Mesendoderm (in vitro differentiated cells): Measurements from ENCODE around the gene WFDC12.

Source experiments
- DNase-seq: peaks from one replicate; pipeline ENCODE4 v3.0.0; 2013
- H2AK5ac ChIP-seq: 2 replicates; pipeline ENCODE4 v1.6.1; 2013; ENCODE audit warnings: low read length, inconsistent platforms
- H2BK120ac ChIP-seq: 2 replicates; pipeline ENCODE4 v1.6.1; 2013; ENCODE audit warnings: low read depth, mild to moderate bottlenecking, low read length, moderate library complexity, mixed read lengths
- H2BK15ac ChIP-seq: replicated peaks from 2 replicates; pipeline ENCODE4 v1.6.1; 2013; ENCODE audit warnings: low read depth, mild to moderate bottlenecking, moderate library complexity
- H2BK5ac ChIP-seq: 2 replicates; pipeline ENCODE4 v1.6.1; 2013; ENCODE audit warnings: low read length, inconsistent platforms
- H3K18ac ChIP-seq: 2 replicates; pipeline ENCODE4 v1.6.1; 2013; ENCODE audit warnings: mild to moderate bottlenecking, low read length, mixed read lengths
- H3K23ac ChIP-seq: one replicate; pipeline ENCODE4 v1.6.1; 2013; ENCODE audit warnings: low read length
- H3K27ac ChIP-seq: 2 replicates; pipeline ENCODE4 v1.5.1; 2013; ENCODE audit warnings: low read depth, mild to moderate bottlenecking, inconsistent platforms, low read length, moderate library complexity
- H3K27me3 ChIP-seq: 2 replicates; pipeline ENCODE4 v1.6.1; 2013; ENCODE audit warnings: low read length, control low read depth, mild to moderate bottlenecking, inconsistent platforms; ENCODE audit not compliant: insufficient read depth, poor library complexity
- H3K36me3 ChIP-seq: 2 replicates; pipeline ENCODE4 v1.6.1; 2013; ENCODE audit warnings: low read length, inconsistent platforms; ENCODE audit not compliant: control insufficient read depth, insufficient read depth
- H3K4ac ChIP-seq: one replicate; pipeline ENCODE4 v1.6.1; 2013; ENCODE audit warnings: low read depth, mild to moderate bottlenecking, low read length, moderate library complexity
- H3K4me1 ChIP-seq: 2 replicates; pipeline ENCODE4 v1.6.1; 2013; ENCODE audit warnings: low read depth, low read length, inconsistent platforms; ENCODE audit not compliant: control insufficient read depth
- H3K4me2 ChIP-seq: 2 replicates; pipeline ENCODE4 v1.6.1; 2013; ENCODE audit warnings: low read length
- H3K4me3 ChIP-seq: 2 replicates; pipeline ENCODE4 v1.5.1; 2013; ENCODE audit warnings: mild to moderate bottlenecking, low read length
- H3K56ac ChIP-seq: one replicate; pipeline ENCODE4 v1.6.1; 2013; ENCODE audit warnings: low read length
- H3K79me1 ChIP-seq: 2 replicates; pipeline ENCODE4 v1.6.1; 2013; ENCODE audit warnings: low read length, inconsistent platforms
- H3K79me2 ChIP-seq: 2 replicates; pipeline ENCODE4 v1.6.1; 2013; ENCODE audit warnings: mild to moderate bottlenecking, low read length; ENCODE audit not compliant: control insufficient read depth, insufficient read depth
- H3K9ac ChIP-seq: 2 replicates; pipeline ENCODE4 v1.6.1; 2013; ENCODE audit warnings: low read length, inconsistent platforms
- H4K5ac ChIP-seq: one replicate; pipeline ENCODE4 v1.6.1; 2013; ENCODE audit warnings: low read length
- H4K8ac ChIP-seq: one replicate; pipeline ENCODE4 v1.6.1; 2013; ENCODE audit warnings: low read depth, mild to moderate bottlenecking, control low read depth, low read length, moderate library complexity
- WGBS: extraction: QIAGEN DNeasy Blood & Tissue Kit; methylation state at CpG from one replicate; pipeline ENCODE4 v1.1.7; 2013; ENCODE audit warnings: low lambda C conversion rate, missing lambda C conversion rate; ENCODE audit not compliant: insufficient coverage; ENCODE audit errors: extremely low coverage; 5-methylcytosine and 5-hydroxymethylcytosine counted together

The WFDC12 gene

GRCh38 chr20:45094864-45095574 is 29.2 kb downstream of the WFDC12 start:
- no peak for DNase-seq
- H3K4me1 ChIP-seq, result no peaks in the 10 kb centered on the region
- no peak overlapping the region for H2BK15ac ChIP-seq
- no peaks in the 10 kb centered on the region for H3K79me2 ChIP-seq
- no peak overlapping the region for H2BK5ac ChIP-seq
- H3K18ac ChIP-seq, result no peak overlapping the region
- H2BK120ac ChIP-seq, result no peak overlapping the region
- H3K23ac ChIP-seq, result peak overlapping the region; percentile 74
- H3K4me2 ChIP-seq, result no peak overlapping the region
- no peaks in the 10 kb centered on the region for H3K79me1 ChIP-seq
- no peak overlapping the region for H3K27ac ChIP-seq
- no peak overlapping the region for H3K4me3 ChIP-seq
- no peak overlapping the region for H3K56ac ChIP-seq
- H3K36me3 ChIP-seq, result no peaks in the 10 kb centered on the region
- H3K27me3 ChIP-seq, result no peaks in the 10 kb centered on the region
- no peak overlapping the region for H3K4ac ChIP-seq
- WGBS, result no CpG with 5 or more reads among the region's 11 CpGs
- no peak overlapping the region for H3K9ac ChIP-seq
- no peak overlapping the region for H2AK5ac ChIP-seq
- no peak overlapping the region for H4K5ac ChIP-seq
- no peak overlapping the region for H4K8ac ChIP-seq

- no peaks in the 10 kb centered on the region for H3K79me1 ChIP-seq
- H3K4me1 ChIP-seq, result no peaks in the 10 kb centered on the region
- no peak overlapping the region for H3K23ac ChIP-seq
- no peak overlapping the region for H3K4ac ChIP-seq
- no peaks in the 10 kb centered on the region for H3K27me3 ChIP-seq
- H2BK120ac ChIP-seq, result no peak overlapping the region
- no peak overlapping the region for H4K8ac ChIP-seq
- H3K18ac ChIP-seq, result no peak overlapping the region
- no peak overlapping the region for H3K4me2 ChIP-seq
- no peaks in the 10 kb centered on the region for H3K79me2 ChIP-seq
- no peak overlapping the region for H3K9ac ChIP-seq
- DNase-seq, result no peak
- no peak overlapping the region for H4K5ac ChIP-seq
- H3K36me3 ChIP-seq, result no peaks in the 10 kb centered on the region
- no peak overlapping the region for H3K27ac ChIP-seq
- no CpG with 5 or more reads among the region's 2 CpGs for WGBS
- no peak overlapping the region for H3K4me3 ChIP-seq
- H2BK15ac ChIP-seq, result no peak overlapping the region
- H2AK5ac ChIP-seq, result no peak overlapping the region
- no peak overlapping the region for H2BK5ac ChIP-seq
- H3K56ac ChIP-seq, result no peak overlapping the region
Measured at GRCh38 chr20:45094201-45094600, 30.1 kb downstream of the WFDC12 start.

GRCh38 chr20:45092898-45093297 is 31.4 kb downstream of the WFDC12 start:
- no CpG with 5 or more reads among the region's 7 CpGs for WGBS
- Histone ChIP-seq H2BK5ac (no peak overlapping the region), H4K5ac (no peak overlapping the region), H2AK5ac (no peak overlapping the region), H2BK120ac (no peak overlapping the region), H3K79me1 (no peaks in the 10 kb centered on the region), H3K4ac (no peak overlapping the region), H3K4me1 (no peaks in the 10 kb centered on the region), H3K9ac (no peak overlapping the region), H3K27me3 (no peaks in the 10 kb centered on the region), H4K8ac (no peak overlapping the region), H2BK15ac (no peak overlapping the region), H3K36me3 (no peaks in the 10 kb centered on the region), H3K4me2 (no peak overlapping the region), H3K27ac (no peak overlapping the region), H3K23ac (no peak overlapping the region), H3K56ac (no peak overlapping the region), H3K18ac (no peak overlapping the region), H3K4me3 (no peak overlapping the region), H3K79me2 (no peaks in the 10 kb centered on the region)
- no peak for DNase-seq

GRCh38 chr20:45091366-45091765 is 32.9 kb downstream of the WFDC12 start:
- no peak for DNase-seq
- no peaks in the 10 kb centered on the region for H3K36me3 ChIP-seq

GRCh38 chr20:45090481-45090880 is 33.8 kb downstream of the WFDC12 start:
- no peak overlapping the region for H2AK5ac ChIP-seq
- no peaks in the 10 kb centered on the region for H3K4me1 ChIP-seq
- no peak overlapping the region for H3K23ac ChIP-seq
- WGBS, result no CpG with 5 or more reads among the region's 3 CpGs
- H3K27ac ChIP-seq, result no peak overlapping the region
- H3K36me3 ChIP-seq, result no peaks in the 10 kb centered on the region
- no peak overlapping the region for H2BK15ac ChIP-seq
- no peak overlapping the region for H3K4me3 ChIP-seq
- H3K9ac ChIP-seq, result no peak overlapping the region
- no peak overlapping the region for H2BK120ac ChIP-seq
- H3K4me2 ChIP-seq, result no peak overlapping the region
- no peak overlapping the region for H3K4ac ChIP-seq
- DNase-seq, result peak; percentile 35
- no peaks in the 10 kb centered on the region for H3K79me2 ChIP-seq
- no peaks in the 10 kb centered on the region for H3K27me3 ChIP-seq
- H2BK5ac ChIP-seq, result no peak overlapping the region
- H4K8ac ChIP-seq, result no peak overlapping the region
- no peak overlapping the region for H4K5ac ChIP-seq
- no peak overlapping the region for H3K18ac ChIP-seq
- H3K79me1 ChIP-seq, result no peaks in the 10 kb centered on the region
- H3K56ac ChIP-seq, result no peak overlapping the region

More at GRCh38 chr20:45091366-45091765, 32.9 kb downstream of the WFDC12 start:
- Histone ChIP-seq H3K56ac (no peak overlapping the region), H2BK5ac (no peak overlapping the region), H2BK15ac (no peak overlapping the region), H2BK120ac (no peak overlapping the region), H3K4me1 (no peaks in the 10 kb centered on the region), H3K18ac (no peak overlapping the region), H3K79me2 (no peaks in the 10 kb centered on the region), H4K8ac (no peak overlapping the region), H3K4ac (no peak overlapping the region), H2AK5ac (no peak overlapping the region), H3K4me3 (no peak overlapping the region), H3K27ac (no peak overlapping the region), H4K5ac (no peak overlapping the region), H3K27me3 (no peaks in the 10 kb centered on the region), H3K9ac (no peak overlapping the region), H3K79me1 (no peaks in the 10 kb centered on the region), H3K4me2 (no peak overlapping the region), H3K23ac (no peak overlapping the region)
- WGBS, result no CpG with 5 or more reads among the region's 3 CpGs

GRCh38 chr20:45088247-45088646 is 36.0 kb downstream of the WFDC12 start:
- no peak overlapping the region for H3K56ac ChIP-seq
- no peak overlapping the region for H4K5ac ChIP-seq
- no peaks in the 10 kb centered on the region for H3K27me3 ChIP-seq
- H3K9ac ChIP-seq, result no peak overlapping the region
- WGBS, result no CpG with 5 or more reads among the region's 7 CpGs
- no peaks in the 10 kb centered on the region for H3K4me1 ChIP-seq
- no peaks in the 10 kb centered on the region for H3K79me2 ChIP-seq
- no peaks in the 10 kb centered on the region for H3K36me3 ChIP-seq
- H2AK5ac ChIP-seq, result no peak overlapping the region
- no peak overlapping the region for H3K4ac ChIP-seq
- no peak overlapping the region for H3K23ac ChIP-seq
- H3K4me3 ChIP-seq, result no peak overlapping the region
- H2BK5ac ChIP-seq, result no peak overlapping the region
- no peak overlapping the region for H2BK15ac ChIP-seq
- DNase-seq, result peak; percentile 39
- no peak overlapping the region for H2BK120ac ChIP-seq
- no peak overlapping the region for H3K27ac ChIP-seq
- H3K4me2 ChIP-seq, result no peak overlapping the region
- no peak overlapping the region for H4K8ac ChIP-seq
- no peak overlapping the region for H3K18ac ChIP-seq
- H3K79me1 ChIP-seq, result no peaks in the 10 kb centered on the region
